GM23338 (cell line): ENCODE measurements around the gene DOCK4.

ENCODE experiments used
- CTCF ChIP-seq, 2 experiments: fragments of 200-600 bp in 1 of 2; sonication (generic) in 1 of 2; conservative IDR thresholded peaks; 2 replicates each; pipeline versions ENCODE4 v1.5.1 to v1.6.1; 2016 to 2017; ENCODE audit warnings: antibody characterized with exemption in 2 of 2, low read depth in 2 of 2, mild to moderate bottlenecking in 2 of 2, moderate library complexity in 1 of 2
- EZH2 ChIP-seq: fragments of 200-600 bp; sonication (generic); IDR thresholded peaks from one replicate; pipeline ENCODE4 v1.8.0; 2017; ENCODE audit warnings: antibody characterized with exemption, mild to moderate bottlenecking, low read depth; ENCODE audit not compliant: unreplicated experiment
- POLR2AphosphoS5 ChIP-seq: IDR thresholded peaks from 2 replicates; pipeline ENCODE4 v1.6.1; 2016; ENCODE audit warnings: antibody characterized with exemption, low read depth

- TF ChIP-seq CTCF (conservative IDR thresholded peaks at IDR 0.05; ENCODE audit: low read depth in 2 of 2): no peak
- no peak for TF ChIP-seq EZH2
- no peak for TF ChIP-seq POLR2AphosphoS5
Observed at GRCh38 chr7:112193915-112194502, 12.2 kb downstream of the DOCK4 start.
